ENCODE data around the gene SLC30A7. TPM values are rescaled to one million over a fixed set of nuclear protein-coding genes. Genes with fewer than 3 reads are reported as not detected.

Gene SLC30A7
- total and polyA plus RNA-seq, 4 donors: 6.0 to 38.9 (median 10.9) TPM

Other genes starting within 250 kb of the SLC30A7 start
- 100 to 1,000 TPM in 1 of 2 donors, 10 to 100 TPM in 1; 30.7 to 159 TPM for gene VCAM1, start 176.3 kb upstream of the SLC30A7 start, total RNA-seq
- 10 to 100 TPM in 1 of 2 donors, 1 to 10 TPM in 1; 3.3 to 16.8 TPM for gene VCAM1, start 176.3 kb upstream of the SLC30A7 start, polyA plus RNA-seq
- 1 to 10 TPM; 7.5 to 7.6 TPM for gene EXTL2, start 1.2 kb upstream of the SLC30A7 start, total RNA-seq
- gene EXTL2, start 1.2 kb upstream of the SLC30A7 start, polyA plus RNA-seq: 1 to 10 TPM; 3.6 to 8.7 TPM
- gene DPH5, start 129.7 kb downstream of the SLC30A7 start, total RNA-seq: 10 to 100 TPM; 12.9 to 14.3 TPM
- gene DPH5, start 129.7 kb downstream of the SLC30A7 start, polyA plus RNA-seq: 10 to 100 TPM; 15.2 to 16.3 TPM

Measured in liver (tissue), 4 donors.